ENCODE results near the gene NCOA1.
"Not testable (repeated sequence)": the region's sequence is repeated elsewhere in the genome, so short reads cannot be mapped to it uniquely, and the experiment has no call there.

Gene NCOA1

DNA sequence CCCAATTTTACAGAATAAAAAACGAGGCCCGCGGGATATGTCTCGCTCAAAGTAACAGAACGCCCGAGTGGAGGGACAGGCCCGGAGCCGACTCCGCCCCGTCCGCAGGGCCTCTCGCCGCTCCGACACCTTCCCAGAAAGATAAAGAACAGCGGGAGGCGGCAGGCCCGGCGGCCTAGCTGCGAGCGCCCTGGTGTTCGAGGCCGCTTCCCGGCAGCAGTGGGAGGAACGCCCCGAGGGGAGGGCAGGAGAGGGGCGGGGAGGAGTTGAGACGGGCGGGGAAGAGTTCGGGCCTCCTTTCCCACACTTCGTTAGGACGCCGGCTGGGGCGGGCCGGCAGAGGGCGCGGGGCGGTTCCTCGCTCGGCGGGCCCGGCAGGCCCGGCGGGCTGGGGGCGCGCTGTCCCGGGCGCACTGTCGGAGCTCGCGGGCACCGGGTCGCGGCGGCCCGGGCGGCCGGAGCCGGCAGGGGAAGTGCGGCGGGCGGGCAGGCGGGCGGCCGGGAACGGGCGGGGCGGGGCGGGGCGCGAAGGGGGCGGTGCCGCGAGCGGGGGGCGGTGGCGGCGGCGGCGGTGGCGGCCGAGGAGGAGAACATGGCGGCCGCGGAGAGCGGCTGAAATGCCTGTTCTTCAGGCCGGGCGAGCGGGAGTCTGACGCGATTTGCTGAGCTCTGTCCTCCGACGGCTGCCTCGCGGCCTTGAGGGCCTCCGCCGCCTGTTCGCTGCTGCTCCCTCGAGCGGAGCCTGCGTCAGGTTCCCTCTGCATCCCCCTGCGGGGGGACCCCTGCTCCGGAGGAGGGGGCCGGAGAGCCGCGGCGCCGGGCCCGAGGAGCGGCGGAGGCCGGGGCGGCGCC is at the start of gene NCOA1:
NCOA1 (plus strand) TSS at position 565 of the 852 bp plus-strand sequence. CDS start 167,424 bp downstream, outside the sequence.
- peak; percentile 75 for DNase-seq

DNA sequence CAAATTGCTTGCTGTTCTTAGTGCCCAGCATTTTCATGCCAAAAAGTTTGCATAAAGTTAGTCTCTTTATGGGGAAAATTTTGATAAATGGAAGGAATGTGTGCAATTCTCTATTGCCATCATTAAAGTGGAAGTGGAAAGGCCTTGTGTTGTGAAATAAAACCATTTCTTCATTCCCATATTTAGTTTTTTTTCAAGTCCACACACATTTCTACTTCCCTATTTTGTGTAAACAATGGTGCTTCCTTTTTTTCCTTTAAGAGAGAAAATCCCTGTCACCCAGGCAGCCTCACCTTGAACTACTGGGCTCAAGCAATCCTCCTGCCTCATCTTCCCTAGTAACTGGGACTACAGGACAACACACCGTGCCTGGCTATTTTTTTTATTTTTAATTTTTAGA is 42.3 kb upstream of the NCOA1 start:
- no peak for DNase-seq

DNA sequence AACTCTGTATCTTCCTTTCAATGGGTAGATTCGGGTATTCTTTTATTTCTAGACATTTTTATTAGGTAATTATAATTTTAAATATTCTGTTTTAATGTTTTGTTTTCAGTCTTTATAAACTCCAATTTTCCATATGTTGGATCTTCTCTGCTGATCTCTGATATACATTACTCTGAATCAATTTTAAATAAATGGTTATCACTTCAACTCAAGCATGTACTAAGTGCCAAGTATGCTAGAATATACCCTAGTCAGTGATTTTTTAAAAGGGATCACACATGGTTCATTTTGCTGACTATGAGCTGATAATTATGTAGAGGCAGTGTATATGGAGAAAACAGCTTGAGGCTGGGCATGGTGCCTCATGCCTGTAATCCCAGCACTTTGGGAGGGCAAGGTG is 41.7 kb upstream of the NCOA1 start:
- DNase-seq, result no peak

DNA sequence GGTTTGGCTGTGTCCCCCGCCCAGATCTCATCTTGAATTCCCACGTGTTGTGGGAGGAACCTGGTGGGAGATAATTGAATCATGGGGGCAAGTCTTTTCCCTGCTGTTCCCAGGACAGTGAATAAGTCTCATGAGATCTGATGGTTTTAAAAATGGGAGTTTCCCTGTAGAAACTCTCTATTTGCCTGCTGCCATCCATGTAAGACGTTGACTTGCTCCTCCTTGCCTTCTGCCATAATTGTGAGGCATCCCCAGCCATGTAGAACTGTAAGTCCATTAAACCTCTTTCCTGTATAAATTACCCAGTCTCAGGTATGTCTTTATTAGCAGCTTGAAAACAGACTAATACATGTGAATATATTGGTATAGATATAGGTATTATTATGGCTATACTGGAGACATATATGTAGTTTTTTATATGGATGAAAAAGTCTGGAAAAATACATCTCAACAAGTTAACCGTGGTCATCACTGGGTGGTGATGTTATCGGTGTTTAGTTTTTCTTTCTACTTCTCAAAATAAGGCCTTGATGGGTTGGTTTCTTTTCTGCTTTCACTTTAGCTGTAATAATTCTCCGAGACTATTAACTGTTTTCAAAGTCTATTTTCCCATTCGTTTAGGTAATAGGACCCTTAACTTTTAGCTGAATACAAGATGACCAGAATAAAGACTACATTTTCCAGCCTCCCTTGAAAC is 39.1 kb upstream of the NCOA1 start:
- DNase-seq, result no peak

DNA sequence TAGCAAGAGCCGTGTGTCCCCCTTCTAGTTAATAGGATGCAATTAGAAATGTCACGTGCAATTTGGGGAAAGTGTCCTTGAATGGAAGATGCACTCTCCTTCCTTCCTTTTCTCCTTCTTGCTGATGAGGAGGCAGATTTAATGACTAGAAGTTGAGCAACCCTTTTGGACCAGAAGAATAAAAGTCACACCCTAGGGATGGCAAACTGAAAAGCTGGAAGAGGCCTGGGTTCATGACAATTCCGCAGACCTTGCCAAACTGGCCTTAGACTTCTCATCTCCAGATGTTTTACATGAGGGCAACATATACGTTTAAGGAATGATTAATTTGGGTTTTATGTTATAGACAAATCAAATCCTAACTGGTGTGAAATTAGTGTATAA is 38.6 kb upstream of the NCOA1 start:
- DNase-seq, result no peak

DNA sequence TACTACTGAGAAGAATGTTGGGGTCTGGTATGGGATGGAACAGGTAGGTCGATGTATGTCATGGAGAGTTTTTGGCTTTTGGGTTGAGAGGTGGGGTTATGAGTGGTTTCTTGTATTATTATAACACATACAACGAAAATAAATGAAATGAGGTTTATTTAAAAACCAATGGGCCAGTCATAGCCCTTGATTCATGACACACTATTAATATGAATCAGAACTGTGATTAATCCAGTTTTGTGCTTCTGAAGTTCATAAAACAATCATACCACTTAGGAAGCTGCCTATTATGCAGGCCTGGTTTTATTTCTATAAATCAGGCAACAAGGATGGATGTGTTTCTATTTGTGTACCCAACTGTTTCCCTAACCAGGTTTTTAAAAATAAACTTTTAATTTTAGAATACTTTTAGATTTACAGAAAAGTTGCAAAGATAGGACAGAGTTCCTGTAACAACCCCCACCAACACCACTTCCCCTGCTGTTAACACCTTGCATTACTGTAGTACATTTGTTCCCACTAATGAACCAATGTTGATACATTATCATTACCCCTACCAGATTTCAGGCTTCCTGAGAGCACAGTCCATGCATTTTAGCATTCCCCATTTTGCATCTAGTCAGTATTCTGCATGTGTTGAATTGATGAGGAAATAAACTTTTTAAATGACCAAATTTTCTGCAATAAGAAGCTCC is 37.5 kb upstream of the NCOA1 start:
- DNase-seq, result no peak

DNA sequence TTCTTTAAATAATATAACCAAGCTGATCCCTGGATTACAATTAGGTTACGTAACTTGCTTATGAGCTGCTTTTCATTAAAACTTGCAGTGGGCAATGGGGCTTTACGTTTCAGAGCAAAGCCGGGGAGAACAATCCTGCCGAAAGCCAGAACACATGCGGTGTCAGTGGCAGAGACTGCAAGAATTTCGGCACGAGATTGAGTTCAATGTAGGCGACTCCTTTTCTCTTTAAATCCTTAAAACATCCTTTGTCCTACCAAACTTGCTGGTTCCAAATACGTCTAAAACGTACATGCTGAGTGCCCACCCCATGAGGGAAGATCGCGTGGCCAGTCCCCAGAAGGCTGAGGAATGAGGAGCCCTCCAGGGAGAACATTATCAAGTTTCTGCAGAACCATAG is 36.8 kb upstream of the NCOA1 start:
- DNase-seq, result no peak

DNA sequence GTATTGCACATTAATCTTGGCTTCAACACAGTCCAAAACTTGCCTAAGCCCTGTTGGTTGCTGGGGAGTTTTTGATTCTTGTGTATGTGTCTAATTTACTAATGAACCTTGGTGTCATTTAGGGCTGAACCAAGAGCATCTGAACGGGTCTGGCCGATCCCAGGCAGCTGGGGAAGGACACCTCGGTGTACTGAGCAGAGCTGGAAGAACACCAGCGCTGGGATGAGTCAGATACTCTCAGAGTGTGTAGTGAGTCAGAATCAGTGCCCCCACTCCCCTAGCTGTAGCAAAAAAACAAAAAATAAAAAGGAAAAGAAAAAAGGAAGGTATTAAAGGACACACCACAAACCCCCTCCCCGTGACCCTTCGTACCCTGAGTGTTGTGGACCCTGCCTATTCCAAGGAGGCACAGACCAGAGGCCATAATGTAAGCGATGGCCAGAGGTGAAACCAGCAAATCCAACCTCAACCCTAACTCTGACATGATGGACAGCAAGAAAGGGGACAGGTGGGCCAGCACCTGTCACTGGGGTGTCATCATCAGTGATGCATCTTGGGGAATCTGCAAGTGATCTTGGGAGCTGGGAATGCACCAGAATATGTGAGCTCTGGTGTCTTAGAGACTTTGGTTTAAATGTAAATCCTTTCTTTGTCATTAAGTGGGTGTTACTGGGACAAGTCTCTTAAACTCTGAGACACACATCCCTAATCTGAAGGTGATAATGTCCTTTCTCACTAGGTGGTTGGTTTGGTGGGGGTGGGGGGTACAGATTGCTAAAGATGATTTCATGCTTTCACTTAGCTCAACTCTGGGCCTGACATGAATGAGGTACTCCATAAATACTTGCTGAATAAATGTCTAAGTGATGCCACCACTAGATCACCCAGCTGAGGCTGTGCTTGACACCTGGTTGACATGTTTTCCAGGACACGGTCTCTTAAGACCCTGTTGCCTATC is 34.2 kb upstream of the NCOA1 start:
- no peak for DNase-seq

DNA sequence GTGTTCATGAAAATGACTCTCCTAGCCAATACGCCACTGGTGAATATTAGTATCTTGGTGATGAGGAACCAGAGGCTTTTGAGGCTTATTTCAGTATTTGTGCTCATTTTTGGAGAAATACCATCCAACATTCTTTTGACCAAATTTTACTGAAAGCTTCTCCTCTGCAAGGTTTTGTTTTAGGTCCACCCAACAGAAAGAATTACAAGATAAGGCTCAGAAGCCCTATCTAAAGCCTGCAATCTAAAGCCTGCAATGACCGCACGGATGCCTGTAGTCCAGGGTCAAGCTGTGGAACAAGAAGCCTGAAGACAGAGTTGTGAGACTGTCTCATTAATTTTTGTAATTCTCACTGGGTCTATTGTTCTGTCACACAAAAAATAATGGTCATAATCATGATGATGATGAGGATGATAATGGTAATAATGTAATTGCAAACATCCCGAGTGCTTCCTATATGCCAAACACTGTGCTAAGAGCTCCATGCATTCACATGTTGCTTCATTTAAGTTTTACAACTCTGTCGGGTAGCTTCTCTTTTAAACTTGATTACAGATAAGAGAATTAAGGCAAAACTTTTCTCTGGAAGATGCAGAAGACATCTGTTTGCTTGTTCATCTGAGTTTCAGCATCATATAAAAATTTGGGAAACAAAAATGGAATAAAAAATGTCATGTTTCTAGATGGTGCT is 33.2 kb upstream of the NCOA1 start:
- no peak for DNase-seq

DNA sequence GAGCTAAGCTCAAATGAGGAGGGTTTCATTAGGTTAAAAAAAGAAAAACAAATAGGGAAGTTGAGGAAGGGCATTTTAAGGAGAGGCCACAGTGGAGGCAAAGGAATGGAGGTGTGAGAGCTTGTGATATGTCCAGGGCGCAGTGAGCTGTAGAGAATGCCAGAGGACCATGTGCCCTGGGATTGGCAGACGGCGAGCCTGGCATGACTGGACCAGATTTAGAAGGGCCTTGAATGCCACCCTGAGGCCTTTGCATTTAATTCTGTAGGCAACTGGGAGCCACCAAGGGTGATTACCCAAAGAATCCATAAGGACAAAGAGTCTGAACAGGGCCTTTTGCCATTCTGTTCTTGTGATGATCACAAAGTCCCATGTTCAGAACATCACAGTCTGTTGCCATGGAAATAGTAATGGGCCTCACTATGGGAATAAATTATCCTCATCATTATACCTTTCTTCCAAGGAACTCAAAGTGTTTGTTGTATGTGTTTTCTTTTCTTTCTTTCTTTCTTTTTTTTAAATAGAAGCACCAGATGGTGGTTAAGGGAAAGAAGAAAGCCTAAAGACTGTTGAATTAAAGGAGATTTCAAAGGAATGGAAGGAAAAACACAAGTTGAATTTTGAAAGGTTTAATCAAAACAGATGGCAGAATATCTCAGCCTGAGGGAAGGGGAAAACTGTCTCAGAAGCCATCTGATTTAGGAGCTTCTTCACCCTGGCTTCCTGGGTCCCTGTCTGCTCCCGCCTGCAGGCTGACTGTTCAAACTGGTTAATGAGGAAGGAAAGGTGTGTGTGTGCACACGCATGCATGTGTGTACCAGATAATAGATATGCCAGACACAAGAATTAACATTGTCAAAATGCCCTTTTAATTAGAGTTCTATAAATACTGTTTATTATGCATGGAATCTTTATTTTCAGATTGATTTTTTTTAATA is 31.6 kb upstream of the NCOA1 start:
- no peak for DNase-seq

DNA sequence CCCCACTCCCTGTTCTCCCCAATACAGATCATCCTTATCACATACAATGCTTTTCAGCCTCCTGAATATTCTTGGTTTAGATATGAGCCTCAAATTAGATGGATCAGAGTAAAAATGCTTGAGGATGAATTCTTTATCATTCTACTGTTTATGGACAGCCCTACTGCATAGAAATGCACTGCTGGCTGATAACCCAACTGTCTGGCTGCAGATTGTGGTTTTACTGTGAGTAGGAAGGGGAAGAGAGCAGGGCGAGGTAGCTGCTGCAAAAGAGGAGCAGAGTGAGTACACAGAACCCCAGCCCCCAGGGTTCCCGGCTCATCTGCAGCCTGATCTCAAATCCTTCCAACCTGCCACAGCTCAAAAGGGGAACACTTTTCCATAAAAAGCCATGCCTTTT is 29.4 kb upstream of the NCOA1 start:
- no peak for DNase-seq

GRCh38 chr2:24463271-24463670 is 27.8 kb upstream of the NCOA1 start:
- no peak for DNase-seq

DNA sequence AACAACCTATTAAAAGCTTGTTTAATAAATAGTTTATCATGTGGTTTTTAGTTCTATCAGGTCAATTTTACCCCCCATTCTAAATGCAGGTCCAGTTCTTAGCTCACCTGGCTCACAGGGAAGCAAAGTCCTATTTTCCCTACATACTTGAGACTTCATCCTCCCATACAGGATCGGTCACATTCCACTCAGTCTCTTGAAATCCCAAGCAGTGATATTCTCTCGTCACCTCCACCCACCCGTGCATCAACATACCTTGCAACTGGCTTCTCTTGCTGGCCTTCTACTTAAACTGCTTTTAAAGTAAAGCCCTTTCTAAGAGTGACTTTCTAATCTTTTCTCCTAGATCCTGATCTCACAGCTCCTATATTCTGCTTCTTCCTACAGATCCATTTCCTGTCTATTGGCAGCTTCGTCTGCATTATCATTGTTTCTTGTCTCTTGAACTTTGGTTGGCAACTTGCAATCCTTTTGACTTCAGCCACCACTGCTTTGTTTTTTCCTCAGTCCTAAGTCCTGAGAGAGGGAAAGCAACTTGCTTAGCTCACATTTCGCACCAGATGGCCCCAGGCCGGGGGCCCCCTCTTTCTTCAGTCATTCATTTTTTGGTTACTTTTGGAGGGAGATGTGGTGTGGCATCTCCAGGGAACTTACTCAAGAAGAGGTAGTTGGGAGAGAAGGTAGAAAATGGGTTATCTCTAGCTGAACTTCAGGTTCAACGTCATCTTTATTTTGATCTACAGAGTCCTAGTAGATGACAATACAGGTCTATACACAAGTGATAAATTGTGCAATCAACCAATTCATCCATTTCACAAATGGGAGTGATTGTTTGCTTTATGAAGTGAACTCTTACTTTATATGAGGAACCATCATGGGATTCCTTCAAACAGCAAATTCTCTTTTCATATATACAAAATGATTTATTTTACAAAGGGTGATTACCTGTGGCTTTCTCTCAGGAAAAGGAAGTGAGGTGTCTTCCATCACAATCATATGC is 23.9 kb upstream of the NCOA1 start:
- peak; percentile 5 for DNase-seq

DNA sequence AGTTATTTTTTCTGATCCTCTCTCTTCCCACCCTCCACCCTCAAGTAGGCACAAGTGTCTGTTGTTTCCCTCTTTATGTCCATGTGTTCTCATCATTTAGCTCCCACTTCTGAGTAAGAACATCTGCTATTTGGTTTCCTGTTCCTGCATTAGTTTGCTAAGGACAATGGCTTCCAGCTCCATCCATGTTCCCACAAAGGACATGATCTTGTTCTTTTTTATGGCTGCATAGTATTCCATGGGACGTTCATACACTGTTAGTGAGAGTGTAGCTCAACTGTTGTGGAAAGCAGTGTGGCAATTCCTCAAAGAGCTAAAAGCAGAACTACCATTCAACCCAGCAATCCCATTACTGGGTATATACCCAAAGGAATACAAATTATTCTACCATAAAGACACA is 22.6 kb upstream of the NCOA1 start:
- DNase-seq, result not testable (repeated sequence)

- DNase-seq, result no peak
Measured at GRCh38 chr2:24469148-24469650, 21.9 kb upstream of the NCOA1 start.

- no peak for DNase-seq
Measured at GRCh38 chr2:24471662-24472061, 19.4 kb upstream of the NCOA1 start.

GRCh38 chr2:24472416-24472815 is 18.6 kb upstream of the NCOA1 start:
- no peak for DNase-seq

DNA sequence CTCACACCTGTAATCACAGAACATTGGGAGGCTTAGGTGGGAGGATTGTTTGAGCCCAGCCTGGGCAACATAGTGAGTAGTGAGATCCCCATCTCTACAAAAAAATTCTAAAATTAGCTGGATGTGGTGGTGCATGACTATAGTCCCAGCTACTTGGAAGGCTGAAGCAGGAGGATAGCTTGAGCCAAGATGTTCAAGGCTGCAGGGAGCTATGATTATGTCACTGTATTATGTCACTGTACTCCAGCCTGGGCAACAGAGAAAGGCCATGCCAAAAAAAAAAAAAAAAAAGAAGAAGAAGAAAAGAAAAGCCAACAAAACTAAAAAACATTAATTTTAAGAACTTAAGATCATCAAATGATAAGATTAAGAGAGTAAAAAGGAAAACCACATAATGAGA is 17.4 kb upstream of the NCOA1 start:
- DNase-seq, result no peak

DNA sequence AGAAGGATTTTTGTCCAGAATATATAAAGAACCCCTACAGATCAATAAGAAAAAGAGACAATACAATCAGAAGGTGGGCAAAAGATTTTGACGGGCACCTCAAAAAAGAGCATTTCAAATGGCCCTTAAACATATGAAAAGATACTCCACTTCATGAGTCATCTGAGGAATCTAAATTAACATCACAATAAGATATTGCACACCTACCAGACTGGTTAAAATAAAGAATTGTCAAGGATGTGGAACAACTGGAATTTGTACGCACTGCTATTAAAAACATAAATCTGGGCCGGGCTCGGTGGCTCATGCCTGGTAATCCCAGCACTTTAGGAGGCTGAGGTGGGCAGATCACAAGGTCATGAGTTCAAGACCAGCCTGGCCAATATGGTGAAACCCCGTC is 17.0 kb upstream of the NCOA1 start:
- DNase-seq, result no peak

All from NCI-H510A treated with DMSO at 0.1 percent for 48 hours (cell line).